HFFc6 (cell line): Measurements from ENCODE around the gene HPGDS. TPM values are rescaled to one million over a fixed set of nuclear protein-coding genes. Genes with fewer than 3 reads are reported as not detected.

Experiments
- DNase-seq: peaks from one replicate; pipeline ENCODE4 v3.0.0-alpha.2; 2018
- H3K27ac Mint-ChIP-seq: 2 replicates; pipeline ENCODE4 v1.8.0; 2020; ENCODE audit warnings: mild to moderate bottlenecking, mixed read lengths
- H3K27me3 Mint-ChIP-seq: 2 replicates; pipeline ENCODE4 v1.8.0; 2021; ENCODE audit warnings: mild to moderate bottlenecking, moderate library complexity, mixed read lengths; ENCODE audit not compliant: insufficient read depth
- H3K36me3 Mint-ChIP-seq: 2 replicates; pipeline ENCODE4 v1.8.0; 2021; ENCODE audit warnings: low read depth, mixed read lengths
- H3K4me1 Mint-ChIP-seq: 2 replicates; pipeline ENCODE4 v1.8.0; 2020; ENCODE audit warnings: low read depth, mixed read lengths
- H3K4me3 Mint-ChIP-seq: 2 replicates; pipeline ENCODE4 v1.8.0; 2020; ENCODE audit warnings: mild to moderate bottlenecking, moderate library complexity, mixed read lengths
- H3K9me3 Mint-ChIP-seq: 2 replicates; pipeline ENCODE4 v1.8.0; 2020; ENCODE audit warnings: mild to moderate bottlenecking, mixed read lengths
- total RNA-seq, 6 experiments: library from RNA; stranded (reverse); fragmentation: NEBNext Ultra II Directional; extraction: Animal tissue kit (Norgen Biotek cat#: 25700); gene quantifications; 2 replicates in 1 of 6; 3 replicates in 5 of 6; pipeline ENCODE4 v1.2.3, GENCODE V29; 2021
- TF ChIP-seq, protein P1 (sequence below): fragments of 200-600 bp; sonication (generic); IDR thresholded peaks from 2 replicates; pipeline ENCODE4 v1.5.0; 2021; ENCODE audit warnings: antibody characterized with exemption, mild to moderate bottlenecking

Gene HPGDS
- total RNA-seq, 6 experiments from 2014 or later = not detected

DNA sequence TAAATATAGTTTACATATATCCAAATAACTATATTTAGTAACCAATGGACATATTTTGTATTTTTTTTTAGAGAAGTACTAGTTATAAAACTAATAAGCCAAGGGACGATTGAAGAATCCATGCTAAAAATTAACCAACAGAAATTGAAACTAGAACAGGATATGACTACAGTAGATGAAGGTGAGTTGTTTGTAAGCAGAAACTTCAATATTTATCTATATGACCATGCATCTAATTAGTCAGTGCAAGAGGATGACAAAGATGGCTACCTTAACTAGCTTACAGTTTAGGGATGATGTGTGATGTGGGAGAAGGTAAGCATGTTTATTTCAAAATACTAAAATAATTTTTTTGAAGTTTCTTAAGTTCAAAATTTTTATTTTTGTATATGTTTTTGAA, 57.7 kb downstream of the HPGDS start:
- H3K27me3 Mint-ChIP-seq = no peaks in the 10 kb centered on the region; the same call in none of the 2 replicates
- H3K9me3 Mint-ChIP-seq = no peaks in the 10 kb centered on the region
- H3K36me3 Mint-ChIP-seq = peaks cover 47% of the 10 kb centered on the region
- DNase-seq = no peak
- TF ChIP-seq, protein P1, sequence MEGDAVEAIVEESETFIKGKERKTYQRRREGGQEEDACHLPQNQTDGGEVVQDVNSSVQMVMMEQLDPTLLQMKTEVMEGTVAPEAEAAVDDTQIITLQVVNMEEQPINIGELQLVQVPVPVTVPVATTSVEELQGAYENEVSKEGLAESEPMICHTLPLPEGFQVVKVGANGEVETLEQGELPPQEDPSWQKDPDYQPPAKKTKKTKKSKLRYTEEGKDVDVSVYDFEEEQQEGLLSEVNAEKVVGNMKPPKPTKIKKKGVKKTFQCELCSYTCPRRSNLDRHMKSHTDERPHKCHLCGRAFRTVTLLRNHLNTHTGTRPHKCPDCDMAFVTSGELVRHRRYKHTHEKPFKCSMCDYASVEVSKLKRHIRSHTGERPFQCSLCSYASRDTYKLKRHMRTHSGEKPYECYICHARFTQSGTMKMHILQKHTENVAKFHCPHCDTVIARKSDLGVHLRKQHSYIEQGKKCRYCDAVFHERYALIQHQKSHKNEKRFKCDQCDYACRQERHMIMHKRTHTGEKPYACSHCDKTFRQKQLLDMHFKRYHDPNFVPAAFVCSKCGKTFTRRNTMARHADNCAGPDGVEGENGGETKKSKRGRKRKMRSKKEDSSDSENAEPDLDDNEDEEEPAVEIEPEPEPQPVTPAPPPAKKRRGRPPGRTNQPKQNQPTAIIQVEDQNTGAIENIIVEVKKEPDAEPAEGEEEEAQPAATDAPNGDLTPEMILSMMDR = no peak
- no peak overlapping the region for H3K27ac Mint-ChIP-seq
- H3K4me3 Mint-ChIP-seq = no peak overlapping the region
- no peaks in the 10 kb centered on the region for H3K4me1 Mint-ChIP-seq

GRCh38 chr4:94278781-94279180, 63.9 kb downstream of the HPGDS start:
- TF ChIP-seq, protein P1 = no peak
- peaks cover 33% of the 10 kb centered on the region for H3K36me3 Mint-ChIP-seq
- no peak for DNase-seq
- no peak overlapping the region for H3K27ac Mint-ChIP-seq
- no peak overlapping the region for H3K4me3 Mint-ChIP-seq
- H3K27me3 Mint-ChIP-seq = no peaks in the 10 kb centered on the region
- peaks cover 20% of the 10 kb centered on the region for H3K4me1 Mint-ChIP-seq
- H3K9me3 Mint-ChIP-seq = no peaks in the 10 kb centered on the region

GRCh38 chr4:94277534-94277933, 65.1 kb downstream of the HPGDS start:
- H3K9me3 Mint-ChIP-seq = no peaks in the 10 kb centered on the region

DNA sequence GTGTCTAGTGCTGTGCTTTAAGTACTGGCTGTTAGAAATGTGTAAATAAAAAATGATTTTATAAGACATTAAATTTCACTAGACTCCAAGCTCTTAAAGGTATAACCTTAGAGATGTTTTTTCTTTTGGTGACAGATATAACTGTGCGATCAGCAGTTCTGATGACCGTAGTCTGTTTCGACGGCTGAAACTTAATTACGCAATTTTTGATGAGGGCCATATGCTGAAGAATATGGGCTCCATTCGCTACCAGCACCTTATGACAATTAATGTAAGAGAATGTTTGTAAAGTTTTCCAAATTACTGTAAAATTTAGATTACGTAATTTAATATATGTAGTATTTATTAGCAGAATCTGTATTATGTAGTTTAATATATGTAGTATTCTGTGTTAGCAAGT, 66.4 kb downstream of the HPGDS start:
- Mint-ChIP-seq H3K36me3 (peaks cover 28% of the 10 kb centered on the region), H3K4me1 (peaks cover 28% of the 10 kb centered on the region), H3K27me3 (no peaks in the 10 kb centered on the region), H3K27ac (no peak overlapping the region), H3K9me3 (no peaks in the 10 kb centered on the region), H3K4me3 (no peak overlapping the region)
- no peak for DNase-seq
- TF ChIP-seq, protein P1 = no peak

More at GRCh38 chr4:94277534-94277933, 65.1 kb downstream of the HPGDS start:
- Mint-ChIP-seq H3K27ac (no peak overlapping the region), H3K4me1 (peaks cover 26% of the 10 kb centered on the region), H3K4me3 (no peak overlapping the region), H3K27me3 (no peaks in the 10 kb centered on the region), H3K36me3 (peaks cover 29% of the 10 kb centered on the region)
- TF ChIP-seq, protein P1 = no peak
- no peak for DNase-seq

DNA sequence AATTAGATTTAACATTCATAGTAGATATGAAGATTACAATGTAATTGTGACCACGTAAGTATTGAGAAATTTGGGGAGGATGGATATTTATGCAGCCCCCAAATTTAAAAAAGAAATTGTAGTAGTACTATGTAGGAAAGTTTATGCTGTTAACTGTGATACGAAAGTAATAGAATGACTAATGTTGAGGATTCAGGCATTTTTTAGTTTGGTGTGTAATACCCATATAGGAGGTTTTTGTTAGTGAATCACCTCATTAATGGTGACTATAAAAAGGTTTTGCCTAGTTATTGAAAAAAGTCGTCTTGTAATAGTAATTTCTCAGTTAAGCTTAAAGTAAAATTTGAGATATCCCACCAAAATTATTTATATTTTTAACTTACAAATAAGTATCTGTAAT, 67.7 kb downstream of the HPGDS start:
- TF ChIP-seq, protein P1 = no peak
- Mint-ChIP-seq H3K27ac (peak overlapping the region; percentile 63), H3K4me3 (no peak overlapping the region), H3K36me3 (peaks cover 28% of the 10 kb centered on the region), H3K4me1 (peaks cover 33% of the 10 kb centered on the region), H3K27me3 (no peaks in the 10 kb centered on the region), H3K9me3 (no peaks in the 10 kb centered on the region)
- DNase-seq = peak; percentile 70

DNA sequence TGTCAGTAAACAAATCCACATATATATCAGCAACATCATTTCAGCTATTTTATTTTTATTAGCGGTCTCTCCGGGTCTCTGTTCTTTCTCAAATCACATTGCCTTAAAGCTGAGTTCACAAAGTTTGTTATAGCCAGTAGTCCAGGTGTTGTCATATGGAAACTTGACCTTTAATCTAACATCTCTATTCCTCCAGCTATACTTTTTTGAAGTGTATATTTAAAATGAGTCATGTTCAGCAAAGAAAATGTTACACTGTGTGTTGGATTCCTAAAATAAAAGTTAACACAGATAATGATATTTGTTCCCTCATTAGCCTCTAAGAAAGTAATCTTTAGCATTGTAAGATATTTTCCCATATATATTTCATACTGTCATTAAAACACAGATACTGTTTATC, 71.4 kb downstream of the HPGDS start:
- no peak for DNase-seq
- Mint-ChIP-seq H3K27me3 (no peaks in the 10 kb centered on the region), H3K36me3 (0 out of 2 replicates have a peak, but pooled peaks cover 14% of the 10 kb centered on the region), H3K27ac (no peak overlapping the region), H3K9me3 (no peaks in the 10 kb centered on the region), H3K4me3 (no peak overlapping the region), H3K4me1 (peaks cover 21% of the 10 kb centered on the region)
- TF ChIP-seq, protein P1 = no peak
